ENCODE results near the gene TPST2.
"Not testable (repeated sequence)": the region's sequence is repeated elsewhere in the genome, so short reads cannot be mapped to it uniquely, and the experiment has no call there.

Gene TPST2

GRCh38 chr22:26528518-26528917, 61.4 kb downstream of the TPST2 start:
- not testable (repeated sequence) for DNase-seq (ENCODE audit: low spot score)

GRCh38 chr22:26527574-26528465, 62.1 kb downstream of the TPST2 start:
- DNase-seq (ENCODE audit: low spot score), result no peak

- DNase-seq (ENCODE audit: low spot score), result no peak
Observed at GRCh38 chr22:26527167-26527566, 62.8 kb downstream of the TPST2 start.

GRCh38 chr22:26525946-26526564, 63.9 kb downstream of the TPST2 start:
- DNase-seq (ENCODE audit: low spot score), result no peak

- DNase-seq (ENCODE audit: low spot score), result no peak
Observed at GRCh38 chr22:26524870-26525269, 65.1 kb downstream of the TPST2 start.

- no peak for DNase-seq (ENCODE audit: low spot score)
Observed at GRCh38 chr22:26522592-26522991, 67.3 kb downstream of the TPST2 start.

GRCh38 chr22:26522012-26522411, 67.9 kb downstream of the TPST2 start:
- no peak for DNase-seq (ENCODE audit: low spot score)

GRCh38 chr22:26517429-26517828, 72.5 kb downstream of the TPST2 start:
- no peak for DNase-seq (ENCODE audit: low spot score)

GRCh38 chr22:26516503-26516902, 73.4 kb downstream of the TPST2 start:
- DNase-seq (ENCODE audit: low spot score), result no peak

GRCh38 chr22:26515931-26516330, 74.0 kb downstream of the TPST2 start:
- DNase-seq (ENCODE audit: low spot score), result no peak

GRCh38 chr22:26514419-26515161, 75.3 kb downstream of the TPST2 start:
- DNase-seq (ENCODE audit: low spot score), result no peak

GRCh38 chr22:26513838-26514237, 76.1 kb downstream of the TPST2 start:
- DNase-seq (ENCODE audit: low spot score), result no peak

- peak; percentile 90 for DNase-seq (ENCODE audit: low spot score)
Observed at GRCh38 chr22:26512149-26512793, 77.7 kb downstream of the TPST2 start, which contains the start of gene TFIP11. TSS of gene TFIP11 (minus strand) at chr22:26512473. CDS start at chr22:26510272, 2,201 bp downstream.

GRCh38 chr22:26508148-26508547, 81.8 kb downstream of the TPST2 start:
- DNase-seq (ENCODE audit: low spot score), result no peak

GRCh38 chr22:26503758-26504157, 86.2 kb downstream of the TPST2 start:
- DNase-seq (ENCODE audit: low spot score), result no peak

GRCh38 chr22:26502688-26503561, 87.0 kb downstream of the TPST2 start:
- peak; percentile 23 for DNase-seq (ENCODE audit: low spot score)

GRCh38 chr22:26501996-26502395, 87.9 kb downstream of the TPST2 start:
- no peak for DNase-seq (ENCODE audit: low spot score)

- no peak for DNase-seq (ENCODE audit: low spot score)
Observed at GRCh38 chr22:26499188-26499703, 90.7 kb downstream of the TPST2 start.

GRCh38 chr22:26496456-26496855, 93.5 kb downstream of the TPST2 start:
- DNase-seq (ENCODE audit: low spot score), result no peak

- DNase-seq (ENCODE audit: low spot score), result peak; percentile 63
Observed at GRCh38 chr22:26494506-26494905, 95.4 kb downstream of the TPST2 start.

GRCh38 chr22:26492220-26492619, 97.7 kb downstream of the TPST2 start:
- DNase-seq (ENCODE audit: low spot score), result no peak
